ENCODE results near the gene CFAP97D1.

Gene CFAP97D1

GRCh38 chr17:43758497-43759174 is 21.6 kb upstream of the CFAP97D1 start, which contains the start of gene SOST:
Gene SOST, minus strand, starts transcription at chr17:43758791. Its CDS starts 50 bp downstream, at chr17:43758741.
- no peak for TF ChIP-seq CTCF (IDR thresholded peaks at IDR 0.05)

- TF ChIP-seq CTCF (IDR thresholded peaks at IDR 0.05), result no peak
Measured at GRCh38 chr17:43759836-43760235, 20.4 kb upstream of the CFAP97D1 start.

GRCh38 chr17:43760254-43760852 is 19.9 kb upstream of the CFAP97D1 start:
- TF ChIP-seq CTCF (IDR thresholded peaks at IDR 0.05), result peak; percentile 100

- TF ChIP-seq CTCF (IDR thresholded peaks at IDR 0.05), result peak; percentile 93
Measured at GRCh38 chr17:43766413-43767052, 13.7 kb upstream of the CFAP97D1 start.

- TF ChIP-seq CTCF (IDR thresholded peaks at IDR 0.05), result no peak
Measured at GRCh38 chr17:43767053-43767712, 13.1 kb upstream of the CFAP97D1 start.

- TF ChIP-seq CTCF (IDR thresholded peaks at IDR 0.05), result no peak
Measured at GRCh38 chr17:43767713-43768059, 12.5 kb upstream of the CFAP97D1 start.

- TF ChIP-seq CTCF (IDR thresholded peaks at IDR 0.05), result no peak
Measured at GRCh38 chr17:43768382-43768781, 11.9 kb upstream of the CFAP97D1 start.
